Lower leg skin (tissue), 3 donors: ENCODE data around the gene NOTCH4.

ENCODE experiments used
- POLR2A ChIP-seq, 2 donors: fragments of 450-650 bp; IDR thresholded peaks; one replicate each; pipeline ENCODE4 v1.6.1; 2016 to 2017; ENCODE audit warnings: antibody characterized with exemption in 2 of 2, mild to moderate bottlenecking in 1 of 2, moderate library complexity in 1 of 2
- TF ChIP-seq, protein P1 (sequence below), 3 donors: fragments of 450-650 bp; IDR thresholded peaks; one replicate each; pipeline ENCODE4 v1.5.1; 2016; ENCODE audit warnings: antibody characterized with exemption in 3 of 3, mild to moderate bottlenecking in 3 of 3, moderate library complexity in 2 of 3

DNA sequence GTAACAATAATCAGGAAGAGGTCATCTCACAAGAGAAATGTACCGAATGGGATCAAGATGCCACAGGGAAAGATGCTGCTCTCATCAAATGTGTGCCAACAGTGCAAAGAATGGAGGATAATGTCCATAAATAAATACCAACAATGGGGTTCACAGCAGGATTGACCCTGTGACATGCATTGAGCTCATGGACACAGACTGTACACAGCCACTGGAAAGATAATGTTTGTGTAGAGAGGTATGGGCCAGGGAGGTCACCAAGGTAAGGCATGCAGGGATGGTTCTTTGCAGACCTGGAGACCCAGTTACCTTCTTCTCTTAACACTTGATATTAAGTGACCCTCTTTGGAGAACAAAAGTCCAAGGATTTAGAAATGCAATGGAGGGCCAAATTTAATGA lies 49.5 kb downstream of the NOTCH4 start:
- TF ChIP-seq, protein P1, sequence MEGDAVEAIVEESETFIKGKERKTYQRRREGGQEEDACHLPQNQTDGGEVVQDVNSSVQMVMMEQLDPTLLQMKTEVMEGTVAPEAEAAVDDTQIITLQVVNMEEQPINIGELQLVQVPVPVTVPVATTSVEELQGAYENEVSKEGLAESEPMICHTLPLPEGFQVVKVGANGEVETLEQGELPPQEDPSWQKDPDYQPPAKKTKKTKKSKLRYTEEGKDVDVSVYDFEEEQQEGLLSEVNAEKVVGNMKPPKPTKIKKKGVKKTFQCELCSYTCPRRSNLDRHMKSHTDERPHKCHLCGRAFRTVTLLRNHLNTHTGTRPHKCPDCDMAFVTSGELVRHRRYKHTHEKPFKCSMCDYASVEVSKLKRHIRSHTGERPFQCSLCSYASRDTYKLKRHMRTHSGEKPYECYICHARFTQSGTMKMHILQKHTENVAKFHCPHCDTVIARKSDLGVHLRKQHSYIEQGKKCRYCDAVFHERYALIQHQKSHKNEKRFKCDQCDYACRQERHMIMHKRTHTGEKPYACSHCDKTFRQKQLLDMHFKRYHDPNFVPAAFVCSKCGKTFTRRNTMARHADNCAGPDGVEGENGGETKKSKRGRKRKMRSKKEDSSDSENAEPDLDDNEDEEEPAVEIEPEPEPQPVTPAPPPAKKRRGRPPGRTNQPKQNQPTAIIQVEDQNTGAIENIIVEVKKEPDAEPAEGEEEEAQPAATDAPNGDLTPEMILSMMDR (IDR thresholded peaks at IDR 0.05), result no peak
- TF ChIP-seq POLR2A (IDR thresholded peaks at IDR 0.05), result no peak
